SK-N-SH (cell line): Measurements from ENCODE around the gene MRGPRD. TPM values are rescaled to one million over a fixed set of nuclear protein-coding genes. Genes with fewer than 3 reads are reported as not detected.

Experiments
- CTCF ChIA-PET: fragments of 300-600, 350-600 bp; formaldehyde crosslinking; extraction: SDS; loops from one replicate; lab custom pipeline; 2021; lab: Yijun Ruan, JAX
- POLR2A ChIA-PET: fragments of 350-600 bp; sonication (Branson Sonifier 250); formaldehyde crosslinking; extraction: SDS; loops from one replicate; lab custom pipeline; 2020; ENCODE audit warnings: antibody characterized with exemption, inconsistent platforms; lab: Yijun Ruan, JAX
- DNase-seq: peaks from one replicate; pipeline ENCODE4 v3.0.0; 2012
- H2AFZ ChIP-seq: fragments of 200-600 bp; sonication (generic); 2 replicates; pipeline ENCODE4 v1.8.1; 2016; ENCODE audit warnings: antibody characterized with exemption, mild to moderate bottlenecking, low read depth
- H3F3A ChIP-seq: fragments of 200-600 bp; sonication (generic); replicated peaks from 2 replicates; pipeline ENCODE3; 2016; ENCODE audit warnings: antibody characterized with exemption, mild to moderate bottlenecking; ENCODE audit not compliant: insufficient read depth
- H3K27ac ChIP-seq, 2 experiments: fragments of 200-500 bp in 1 of 2; fragments of 200-600 bp in 1 of 2; sonication (Bioruptor generic) in 1 of 2; sonication (generic), shearing (Covaris generic) in 1 of 2; 2 replicates each; pipeline versions ENCODE4 v1.5.1 to v1.6.1; 2014 to 2016; ENCODE audit warnings: low read depth in 2 of 2, inconsistent platforms in 1 of 2, low read length in 1 of 2, mild to moderate bottlenecking in 1 of 2, mixed read lengths in 1 of 2
- H3K27me3 ChIP-seq: fragments of 200-600 bp; sonication (generic), shearing (Covaris generic); 2 replicates; pipeline ENCODE4 v1.6.1; 2016; ENCODE audit warnings: mixed run types; ENCODE audit not compliant: insufficient read depth
- H3K36me3 ChIP-seq, 2 experiments: fragments of 200-500 bp in 1 of 2; fragments of 200-600 bp in 1 of 2; sonication (Bioruptor generic) in 1 of 2; sonication (generic) in 1 of 2; replicated peaks in 1 of 2; 2 replicates each; pipeline versions ENCODE3 to v1.5.1; 2014 to 2016; ENCODE audit warnings: low read length in 1 of 2, mild to moderate bottlenecking in 1 of 2; ENCODE audit not compliant: insufficient read depth in 2 of 2, control insufficient read depth in 1 of 2
- H3K4me1 ChIP-seq, 2 experiments: fragments of 200-500 bp in 1 of 2; fragments of 200-600 bp in 1 of 2; sonication (Bioruptor generic) in 1 of 2; sonication (generic), shearing (Covaris generic) in 1 of 2; 2 replicates each; pipeline versions ENCODE4 v1.5.1 to v1.6.1; 2014 to 2016; ENCODE audit warnings: low read depth in 1 of 2, low read length in 1 of 2, mixed run types in 1 of 2; ENCODE audit not compliant: insufficient read depth in 2 of 2, control insufficient read depth in 1 of 2
- H3K4me2 ChIP-seq: fragments of 200-600 bp; sonication (generic), shearing (Covaris generic); 2 replicates; pipeline ENCODE4 v1.6.1; 2017; ENCODE audit warnings: mixed run types
- H3K4me3 ChIP-seq, 2 experiments: fragments of 200-500 bp in 1 of 2; fragments of 200-600 bp in 1 of 2; sonication (Bioruptor generic) in 1 of 2; sonication (generic), shearing (Covaris generic) in 1 of 2; 2 replicates each; pipeline versions ENCODE4 v1.5.1 to v1.8.1; 2014 to 2016; ENCODE audit warnings: low read depth in 2 of 2, inconsistent platforms in 1 of 2, low read length in 1 of 2, mild to moderate bottlenecking in 1 of 2, mixed read lengths in 1 of 2, moderate library complexity in 1 of 2
- H3K79me2 ChIP-seq: fragments of 200-600 bp; sonication (generic); 2 replicates; pipeline ENCODE4 v1.8.1; 2017; ENCODE audit warnings: mild to moderate bottlenecking; ENCODE audit not compliant: insufficient read depth
- H3K9ac ChIP-seq: fragments of 200-600 bp; sonication (generic); 2 replicates; pipeline ENCODE4 v1.6.1; 2017; ENCODE audit warnings: mixed run types
- H3K9me2 ChIP-seq: fragments of 200-600 bp; sonication (generic); 2 replicates; pipeline ENCODE4 v1.6.1; 2017; ENCODE audit warnings: mixed run types
- H3K9me3 ChIP-seq: fragments of 200-600 bp; sonication (generic); 2 replicates; pipeline ENCODE4 v1.6.1; 2017; ENCODE audit warnings: mixed run types, mild to moderate bottlenecking, moderate library complexity
- H4K20me1 ChIP-seq: fragments of 200-600 bp; sonication (generic); 2 replicates; pipeline ENCODE4 v1.6.1; 2017; ENCODE audit warnings: mild to moderate bottlenecking, mixed run types; ENCODE audit not compliant: insufficient read depth
- CHD2 ChIP-seq: fragments of 150-350 bp; IDR thresholded peaks from 2 replicates; pipeline ENCODE4 v1.6.1; 2018; ENCODE audit warnings: low read length; ENCODE audit not compliant: partially characterized antibody
- CTCF ChIP-seq: fragments of 200-600 bp; sonication (generic); IDR thresholded peaks from 2 replicates; pipeline ENCODE4 v1.6.1; 2017; ENCODE audit warnings: antibody characterized with exemption, mild to moderate bottlenecking, moderate library complexity
- ELF1 ChIP-seq: IDR thresholded peaks from 2 replicates; pipeline ENCODE4 v1.4.0; 2012
- EP300 ChIP-seq, 2 experiments: IDR thresholded peaks; 2 replicates each; pipeline versions ENCODE4 v1.4.0 to v1.6.1; 2012; ENCODE audit warnings: borderline replicate concordance in 1 of 2, low read depth in 1 of 2, low read length in 1 of 2
- EZH2phosphoT487 ChIP-seq: fragments of 200-600 bp; sonication (generic); IDR thresholded peaks from 2 replicates; pipeline ENCODE4 v1.6.1; 2017; ENCODE audit warnings: low read depth, mixed run types, mild to moderate bottlenecking, antibody characterized with exemption, moderate library complexity, borderline replicate concordance
- FOSL2 ChIP-seq: IDR thresholded peaks from 2 replicates; pipeline ENCODE4 v1.4.0; 2012; ENCODE audit warnings: low read depth, mild to moderate bottlenecking, moderate library complexity, borderline replicate concordance
- FOXM1 ChIP-seq: IDR thresholded peaks from 2 replicates; pipeline ENCODE4 v1.4.0; 2012; ENCODE audit warnings: low read depth, mild to moderate bottlenecking
- GABPA ChIP-seq: IDR thresholded peaks from 2 replicates; pipeline ENCODE4 v1.4.0; 2012; ENCODE audit warnings: low read depth, mild to moderate bottlenecking
- GATA2 ChIP-seq: sonication (generic); formaldehyde crosslinking; IDR thresholded peaks from 2 replicates; pipeline ENCODE4 v1.5.0; 2020; ENCODE audit warnings: mild to moderate bottlenecking, missing genetic modification reagents
- JUND ChIP-seq: IDR thresholded peaks from 2 replicates; pipeline ENCODE4 v1.4.0; 2012
- MXI1 ChIP-seq: IDR thresholded peaks from 2 replicates; pipeline ENCODE4 v1.6.1; 2012; ENCODE audit warnings: mild to moderate bottlenecking, low read depth, low read length, improper control_type of control experiment
- NFIC ChIP-seq: IDR thresholded peaks from 2 replicates; pipeline ENCODE4 v1.4.0; 2012; ENCODE audit warnings: borderline replicate concordance
- RAD21 ChIP-seq: IDR thresholded peaks from 2 replicates; pipeline ENCODE4 v1.6.1; 2012; ENCODE audit warnings: mild to moderate bottlenecking, low read length
- RCOR1 ChIP-seq: fragments of 150-350 bp; IDR thresholded peaks from 2 replicates; pipeline ENCODE4 v1.6.1; 2017; ENCODE audit warnings: antibody characterized with exemption, low read length
- RXRA ChIP-seq: IDR thresholded peaks from 2 replicates; pipeline ENCODE4 v1.4.0; 2012; ENCODE audit warnings: low read depth, mild to moderate bottlenecking, borderline replicate concordance
- SIN3A ChIP-seq: IDR thresholded peaks from 2 replicates; pipeline ENCODE4 v1.6.1; 2012; ENCODE audit warnings: low read depth, mild to moderate bottlenecking, low read length, moderate library complexity, borderline replicate concordance
- TCF12 ChIP-seq: IDR thresholded peaks from 2 replicates; pipeline ENCODE4 v1.4.0; 2012
- YY1 ChIP-seq: IDR thresholded peaks from 2 replicates; pipeline ENCODE4 v1.4.0; 2012; ENCODE audit warnings: low read depth, mild to moderate bottlenecking
- WGBS: methylation state at CpG from one replicate; pipeline ENCODE4 v1.1.6; 2017; ENCODE audit warnings: low lambda C conversion rate; 5-methylcytosine and 5-hydroxymethylcytosine counted together
- polyA plus RNA-seq, 3 experiments: library from polyadenylated mRNA; depleted of rRNA; stranded (reverse); fragments of >200 nt; gene quantifications; 2 replicates each; pipeline ENCODE4 v1.2.3, GENCODE V29; 2012
- TF ChIP-seq, protein P1 (sequence below): fragments of 150-350 bp; IDR thresholded peaks from 2 replicates; pipeline ENCODE4 v1.6.1; 2017; ENCODE audit warnings: antibody characterized with exemption, low read length, low read depth, borderline replicate concordance
- TF ChIP-seq, protein P2 (sequence below): IDR thresholded peaks from 2 replicates; pipeline ENCODE4 v1.4.0; 2012; ENCODE audit warnings: low read depth, borderline replicate concordance
- TF ChIP-seq, protein P3 (sequence below): IDR thresholded peaks from 2 replicates; pipeline ENCODE4 v1.4.0; 2012; ENCODE audit warnings: low read depth

The MRGPRD gene
- polyA plus RNA-seq, 1 of the 3 experiments (the other 2 are of a cell fraction), result not detected

DNA sequence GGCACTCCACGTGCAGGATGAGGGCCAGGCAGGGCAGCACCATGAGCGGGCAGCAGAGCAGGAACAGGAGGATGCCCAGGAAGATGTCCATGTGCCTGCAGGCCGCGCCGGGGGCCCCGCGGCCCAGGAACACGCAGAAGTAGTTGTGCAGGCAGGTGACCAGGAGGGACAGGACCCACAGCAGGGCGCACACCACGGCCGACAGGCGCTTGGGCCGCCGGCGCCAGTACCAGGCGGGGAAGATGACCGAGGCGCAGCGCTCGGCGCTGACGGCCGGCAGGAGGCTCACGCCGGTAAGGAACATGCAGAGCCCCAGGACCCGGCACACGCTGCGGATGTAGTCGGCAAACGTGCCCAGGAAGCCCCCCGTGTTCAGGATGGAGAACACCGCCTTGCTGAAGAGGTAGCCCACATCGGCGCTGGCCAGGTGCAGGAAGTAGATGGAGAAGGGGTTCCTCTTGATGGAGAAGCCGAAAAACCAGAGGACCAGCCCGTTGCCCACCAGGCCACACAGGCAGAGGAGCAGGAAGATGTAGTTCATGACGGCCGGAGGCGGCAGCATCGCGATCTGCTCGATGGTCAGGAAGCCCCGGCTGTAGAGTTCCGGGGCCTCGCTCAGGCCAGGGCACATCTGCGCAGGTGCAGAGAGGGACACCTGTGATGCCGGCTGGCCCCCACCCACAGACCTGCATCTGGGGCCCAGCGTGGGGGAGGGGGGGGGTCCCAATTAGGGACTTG, 25.0 kb upstream of the MRGPRD start:
- Histone ChIP-seq H3K9me3 (no peaks in the 10 kb centered on the region), H3K9ac (no peak overlapping the region), H3K27ac (no peak overlapping the region), H3K9me2 (no peaks in the 10 kb centered on the region), H4K20me1 (no peaks in the 10 kb centered on the region), H2AFZ (no peak overlapping the region), H3K36me3 (no peaks in the 10 kb centered on the region), H3K79me2 (no peaks in the 10 kb centered on the region), H3K4me1 (peaks cover 23 to 38% of the 10 kb centered on the region in 2 experiments; a peak in 3 of 4 replicates), H3K4me3 (no peak overlapping the region), H3K27me3 (no peaks in the 10 kb centered on the region), H3F3A (no peaks in the 10 kb centered on the region), H3K4me2 (no peak overlapping the region)
- 94% methylated on average over 26 of the region's 48 CpGs for WGBS
- TF ChIP-seq, protein P1, sequence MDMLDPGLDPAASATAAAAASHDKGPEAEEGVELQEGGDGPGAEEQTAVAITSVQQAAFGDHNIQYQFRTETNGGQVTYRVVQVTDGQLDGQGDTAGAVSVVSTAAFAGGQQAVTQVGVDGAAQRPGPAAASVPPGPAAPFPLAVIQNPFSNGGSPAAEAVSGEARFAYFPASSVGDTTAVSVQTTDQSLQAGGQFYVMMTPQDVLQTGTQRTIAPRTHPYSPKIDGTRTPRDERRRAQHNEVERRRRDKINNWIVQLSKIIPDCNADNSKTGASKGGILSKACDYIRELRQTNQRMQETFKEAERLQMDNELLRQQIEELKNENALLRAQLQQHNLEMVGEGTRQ, result no peak
- TF ChIP-seq YY1 (no peak), RXRA (no peak), ELF1 (no peak), EP300 (IDR thresholded peaks at IDR 0.05; ENCODE audit: borderline replicate concordance in 1 of 2, low read depth in 1 of 2, low read length in 1 of 2) (no peak), CHD2 (no peak), NFIC (no peak)
- TF ChIP-seq, protein P2, sequence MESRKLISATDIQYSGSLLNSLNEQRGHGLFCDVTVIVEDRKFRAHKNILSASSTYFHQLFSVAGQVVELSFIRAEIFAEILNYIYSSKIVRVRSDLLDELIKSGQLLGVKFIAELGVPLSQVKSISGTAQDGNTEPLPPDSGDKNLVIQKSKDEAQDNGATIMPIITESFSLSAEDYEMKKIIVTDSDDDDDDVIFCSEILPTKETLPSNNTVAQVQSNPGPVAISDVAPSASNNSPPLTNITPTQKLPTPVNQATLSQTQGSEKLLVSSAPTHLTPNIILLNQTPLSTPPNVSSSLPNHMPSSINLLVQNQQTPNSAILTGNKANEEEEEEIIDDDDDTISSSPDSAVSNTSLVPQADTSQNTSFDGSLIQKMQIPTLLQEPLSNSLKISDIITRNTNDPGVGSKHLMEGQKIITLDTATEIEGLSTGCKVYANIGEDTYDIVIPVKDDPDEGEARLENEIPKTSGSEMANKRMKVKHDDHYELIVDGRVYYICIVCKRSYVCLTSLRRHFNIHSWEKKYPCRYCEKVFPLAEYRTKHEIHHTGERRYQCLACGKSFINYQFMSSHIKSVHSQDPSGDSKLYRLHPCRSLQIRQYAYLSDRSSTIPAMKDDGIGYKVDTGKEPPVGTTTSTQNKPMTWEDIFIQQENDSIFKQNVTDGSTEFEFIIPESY, result no peak
- TF ChIP-seq, protein P3, sequence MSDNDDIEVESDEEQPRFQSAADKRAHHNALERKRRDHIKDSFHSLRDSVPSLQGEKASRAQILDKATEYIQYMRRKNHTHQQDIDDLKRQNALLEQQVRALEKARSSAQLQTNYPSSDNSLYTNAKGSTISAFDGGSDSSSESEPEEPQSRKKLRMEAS, result no peak
- ChIA-PET POLR2A (no interaction called here), CTCF (no interaction called here)
- no peak for DNase-seq

GRCh38 chr11:69005183-69005630, 24.4 kb upstream of the MRGPRD start:
- Histone ChIP-seq H3K27ac (no peak overlapping the region), H3K27me3 (no peaks in the 10 kb centered on the region), H3K9me3 (no peaks in the 10 kb centered on the region), H4K20me1 (no peaks in the 10 kb centered on the region), H3K4me2 (no peak overlapping the region), H3K4me1 (peaks cover 26 to 39% of the 10 kb centered on the region in 2 experiments; a peak in 3 of 4 replicates), H2AFZ (no peak overlapping the region), H3K9ac (no peak overlapping the region), H3K4me3 (no peak overlapping the region), H3K79me2 (no peaks in the 10 kb centered on the region), H3K36me3 (no peaks in the 10 kb centered on the region), H3K9me2 (no peaks in the 10 kb centered on the region), H3F3A (no peaks in the 10 kb centered on the region)
- DNase-seq, result no peak
- WGBS, result 90% methylated on average over 26 of the region's 27 CpGs
- POLR2A ChIA-PET, result no interaction called here
- TF ChIP-seq YY1 (no peak), TCF12 (no peak), CTCF (no peak), JUND (no peak), NFIC (no peak), SIN3A (no peak), MXI1 (no peak), FOSL2 (no peak), GATA2 (CRISPR knock-in tag) (no peak), RCOR1 (no peak), RXRA (no peak), CHD2 (no peak), GABPA (no peak), FOXM1 (no peak), RAD21 (no peak), EZH2phosphoT487 (no peak)
- TF ChIP-seq, protein P1, result no peak
- CTCF ChIA-PET, result interaction anchor here (0.8 kb wide), 1 partner anchor 21 kb away, joined by 3 read pairs; no protein-coding TSS in a partner anchor
